HepG2 (cell line): ENCODE results near the gene ST3GAL2. TPM values are rescaled to one million over a fixed set of nuclear protein-coding genes. Genes with fewer than 3 reads are reported as not detected.

ENCODE experiments used
- ATAC-seq: fragments of 200-7000 bp; cut with Tn5 transposase; 3 replicates; pipeline ENCODE4 v1.9.1; 2020; ENCODE audit warnings: mild to moderate bottlenecking, moderate library complexity
- BruUV-seq: library from RNA; stranded (reverse); fragments of 400-500 nt; replicated peaks from 2 replicates; lab custom pipeline; 2021; lab: Mats Ljungman, UMichigan
- CTCF ChIA-PET: fragments of 300-600 bp; formaldehyde crosslinking; extraction: SDS; loops from one replicate; lab custom pipeline; 2021; ENCODE audit warnings: low total read pairs, inconsistent platforms, low intra/inter-chr PET ratio; lab: Yijun Ruan, JAX
- POLR2A ChIA-PET: fragments of 350-600 bp; sonication (Branson Sonifier 250); formaldehyde crosslinking; loops from one replicate; lab custom pipeline; 2020; ENCODE audit warnings: antibody characterized with exemption, inconsistent platforms; lab: Yijun Ruan, JAX
- DNase-seq: peaks from one replicate; pipeline ENCODE4 v3.0.0-alpha.2; 2015; ENCODE audit warnings: low spot score
- FAIRE-seq: peaks from 3 replicates; lab custom pipeline; 2011; peaks lifted over from hg19 to GRCh38; lab: Jason Lieb, UNC
- H2AFZ ChIP-seq: one replicate; pipeline ENCODE4 v1.6.1; 2011; ENCODE audit warnings: low read length, inconsistent platforms
- H3K27ac ChIP-seq: fragments of 300-600 bp; 3 replicates; pipeline ENCODE4 v1.8.0; 2011; ENCODE audit warnings: mixed run types, mild to moderate bottlenecking, mixed read lengths, low read length, inconsistent platforms; ENCODE audit not compliant: insufficient read depth; ENCODE audit errors: extremely low read length
- H3K27me3 ChIP-seq, 2 experiments: fragments of 200-600 bp in 1 of 2; 2 replicates in 1 of 2; 3 replicates in 1 of 2; pipeline versions ENCODE4 v1.6.0 to v1.8.0; 2011; ENCODE audit warnings: low read length in 2 of 2, mild to moderate bottlenecking in 2 of 2, moderate library complexity in 2 of 2, inconsistent platforms in 1 of 2; ENCODE audit not compliant: insufficient read depth in 2 of 2, control insufficient read depth in 1 of 2
- H3K36me3 ChIP-seq, 2 experiments: fragments of 200-600 bp in 1 of 2; replicated peaks in 1 of 2; 2 replicates in 1 of 2; 3 replicates in 1 of 2; pipeline versions ENCODE4 v1.5.1 to v1.8.0; 2011; ENCODE audit warnings: low read length in 2 of 2, inconsistent platforms in 1 of 2; ENCODE audit not compliant: insufficient read depth in 2 of 2, control insufficient read depth in 1 of 2
- H3K4me1 ChIP-seq: 2 replicates; pipeline ENCODE4 v1.5.1; 2012; ENCODE audit warnings: low read length, inconsistent platforms; ENCODE audit not compliant: insufficient read depth
- H3K4me2 ChIP-seq: 2 replicates; pipeline ENCODE4 v1.6.0; 2011; ENCODE audit warnings: low read depth, low read length, inconsistent platforms
- H3K4me3 ChIP-seq, 3 experiments: fragments of 200-600 bp in 1 of 3; sonication (generic), shearing (Covaris generic) in 1 of 3; replicated peaks in 1 of 3; 2 replicates each; pipeline ENCODE4 v1.5.1; 2011 to 2016; ENCODE audit warnings: low read length in 3 of 3, inconsistent platforms in 2 of 3, low read depth in 2 of 3, mild to moderate bottlenecking in 2 of 3, control low read depth in 1 of 3, mixed read lengths in 1 of 3; ENCODE audit not compliant: insufficient read depth in 1 of 3
- H3K79me2 ChIP-seq: one replicate; pipeline ENCODE4 v1.6.1; 2011; ENCODE audit warnings: low read length, inconsistent platforms; ENCODE audit not compliant: insufficient read depth
- H3K9ac ChIP-seq: 2 replicates; pipeline ENCODE4 v1.6.0; 2011; ENCODE audit warnings: mild to moderate bottlenecking, low read depth, low read length, inconsistent platforms; ENCODE audit not compliant: insufficient read depth
- H3K9me3 ChIP-seq: 2 replicates; pipeline ENCODE4 v1.5.1; 2012; ENCODE audit warnings: mild to moderate bottlenecking, low read length
- H4K20me1 ChIP-seq: 2 replicates; pipeline ENCODE4 v1.6.0; 2011; ENCODE audit warnings: inconsistent platforms, mild to moderate bottlenecking, low read length, moderate library complexity; ENCODE audit not compliant: insufficient read depth
- FOXA1 ChIP-seq, 2 experiments: fragments of 450-650 bp in 1 of 2; sonication (generic) in 1 of 2; formaldehyde crosslinking in 1 of 2; IDR thresholded peaks; 2 replicates each; pipeline versions ENCODE4 v1.4.0 to v1.6.1; 2016 to 2020; ENCODE audit warnings: missing genetic modification reagents in 1 of 2
- FOXA3 ChIP-seq: IDR thresholded peaks from 2 replicates; pipeline ENCODE4 v1.6.1; 2016; ENCODE audit warnings: missing genetic modification reagents, missing compliant biosample characterization
- MEIS2 ChIP-seq: sonication (generic); formaldehyde crosslinking; IDR thresholded peaks from 2 replicates; pipeline ENCODE4 v1.9.0; 2021; ENCODE audit warnings: mild to moderate bottlenecking, missing genetic modification reagents
- REPIN1 ChIP-seq: sonication (generic); formaldehyde crosslinking; IDR thresholded peaks from 2 replicates; pipeline ENCODE4 v1.8.0; 2022; ENCODE audit warnings: missing genetic modification reagents, low read depth, mild to moderate bottlenecking, borderline replicate concordance
- ZNF138 ChIP-seq: sonication (generic); formaldehyde crosslinking; IDR thresholded peaks from 2 replicates; pipeline ENCODE4 v1.5.0; 2020; ENCODE audit warnings: mild to moderate bottlenecking, low read depth, missing genetic modification reagents
- ZNF263 ChIP-seq: sonication (generic); formaldehyde crosslinking; IDR thresholded peaks from 2 replicates; pipeline ENCODE4 v1.4.0; 2020; ENCODE audit warnings: missing genetic modification reagents
- ZNF629 ChIP-seq: sonication (generic); formaldehyde crosslinking; conservative IDR thresholded peaks from 2 replicates; pipeline ENCODE4 v1.5.0; 2020; ENCODE audit warnings: missing genetic modification reagents
- ZNF850 ChIP-seq: sonication (generic); formaldehyde crosslinking; conservative IDR thresholded peaks from 2 replicates; pipeline ENCODE4 v1.9.0; 2021; ENCODE audit warnings: mild to moderate bottlenecking, missing genetic modification reagents
- WGBS: methylation state at CpG from one replicate; pipeline ENCODE4 v1.1.6; 2017; ENCODE audit warnings: low lambda C conversion rate; 5-methylcytosine and 5-hydroxymethylcytosine counted together
- in situ Hi-C: cut with HindIII; loops from 2 replicates; pipeline ENCODE4 v1.10.0; 2017; ENCODE audit warnings: low pct_unique_long_range_greater_than_20kb; ENCODE audit not compliant: extremely low pct_ligation_motif_present
- intact Hi-C: fragments of 100-400 bp; cut with micrococcal nuclease; formaldehyde crosslinking; loops from one replicate; pipeline ENCODE4 v1.10.0; 2022; ENCODE audit not compliant: unreplicated experiment
- polyA plus RNA-seq, 8 experiments: library from polyadenylated mRNA; depleted of rRNA in 3 of 8; stranded (reverse) in 7 of 8; unstranded in 1 of 8; fragments of >200 nt; fragmentation: Illumina TruSeq in 4 of 8; extraction: Trizol in 4 of 8; gene quantifications; 2 replicates each; pipeline versions ENCODE4 v1.2.1 to v1.2.3, GENCODE V29; 2011 to 2016; ENCODE audit warnings: low read depth in 4 of 8, missing spikeins in 1 of 8, mixed read lengths in 1 of 8; ENCODE audit not compliant: insufficient read depth in 1 of 8
- total RNA-seq, 5 experiments: library from RNA; depleted of rRNA; stranded (reverse); fragments of >200 nt; fragmentation: Illumina TruSeq; extraction: Trizol; gene quantifications; 2 replicates each; pipeline ENCODE4 v1.2.3, GENCODE V29; 2016; ENCODE audit warnings: low read depth in 1 of 5
- TF ChIP-seq, protein P1 (sequence below): sonication (generic); IDR thresholded peaks from 2 replicates; pipeline ENCODE4 v1.6.1; 2016; ENCODE audit warnings: low read depth, borderline replicate concordance
- TF ChIP-seq, protein P2 (sequence below): sonication (generic); formaldehyde crosslinking; IDR thresholded peaks from 2 replicates; pipeline ENCODE4 v1.5.0; 2020; ENCODE audit warnings: missing genetic modification reagents

Gene ST3GAL2
- total and polyA plus RNA-seq, 2 of the 13 experiments (the other 11 are each of a cell fraction or from before 2014, with no cell fraction given): 16.3 to 24.9 TPM

DNA sequence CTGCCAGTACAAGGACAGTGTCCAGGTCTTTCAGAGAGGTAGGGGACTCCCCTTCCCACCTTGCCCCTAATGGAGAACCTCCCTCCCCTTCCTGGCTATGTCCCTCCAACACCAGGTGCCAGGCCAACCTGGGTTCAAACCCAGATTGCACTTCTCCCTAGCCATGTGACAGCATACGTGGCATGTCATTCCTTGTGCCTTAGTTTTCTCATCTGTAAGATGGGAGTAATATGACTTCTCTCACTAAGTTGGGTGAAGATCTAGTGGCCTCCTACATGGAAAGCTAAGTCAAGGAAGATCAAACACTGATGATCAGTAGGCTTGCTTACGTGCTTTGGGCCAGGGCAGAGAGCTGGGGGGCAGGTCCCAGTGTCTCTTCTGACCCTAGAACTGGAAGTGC is 24.3 kb upstream of the ST3GAL2 start:
- Histone ChIP-seq H3K9me3 (no peaks in the 10 kb centered on the region), H3K9ac (no peak overlapping the region), H4K20me1 (no peaks in the 10 kb centered on the region), H3K27me3 (no peaks in the 10 kb centered on the region), H3K36me3 (peaks cover 3 to 5% of the 10 kb centered on the region in 2 experiments; a peak in 3 of 5 replicates), H2AFZ (no peak overlapping the region), H3K4me1 (peaks cover 8% of the 10 kb centered on the region; the same call in 1 of the 2 replicates), H3K4me2 (no peak overlapping the region), H3K79me2 (no peaks in the 10 kb centered on the region), H3K4me3 (no peak overlapping the region), H3K27ac (no peak overlapping the region)
- FAIRE-seq (no peak), ATAC-seq (no peak), DNase-seq (no peak)
- intact Hi-C loops (no loop called here), in situ Hi-C loops (loop anchor here (5.0 kb wide), 1 partner anchor 49 kb away; no protein-coding TSS in a partner anchor)
- ChIA-PET POLR2A (interaction anchor here (0.7 to 1.9 kb wide), 4 partner anchors 9 to 82 kb away, joined by 3 to 6 read pairs (median 4); partner anchors contain the start of gene FCSK), CTCF (no interaction called here)
- TF ChIP-seq ZNF850 (CRISPR knock-in tag) (no peak), ZNF629 (peak; percentile 61), ZNF263 (CRISPR knock-in tag) (no peak)
- WGBS: 100% methylated on average over 2 of the region's 2 CpGs
- BruUV-seq: no TSS peak

DNA sequence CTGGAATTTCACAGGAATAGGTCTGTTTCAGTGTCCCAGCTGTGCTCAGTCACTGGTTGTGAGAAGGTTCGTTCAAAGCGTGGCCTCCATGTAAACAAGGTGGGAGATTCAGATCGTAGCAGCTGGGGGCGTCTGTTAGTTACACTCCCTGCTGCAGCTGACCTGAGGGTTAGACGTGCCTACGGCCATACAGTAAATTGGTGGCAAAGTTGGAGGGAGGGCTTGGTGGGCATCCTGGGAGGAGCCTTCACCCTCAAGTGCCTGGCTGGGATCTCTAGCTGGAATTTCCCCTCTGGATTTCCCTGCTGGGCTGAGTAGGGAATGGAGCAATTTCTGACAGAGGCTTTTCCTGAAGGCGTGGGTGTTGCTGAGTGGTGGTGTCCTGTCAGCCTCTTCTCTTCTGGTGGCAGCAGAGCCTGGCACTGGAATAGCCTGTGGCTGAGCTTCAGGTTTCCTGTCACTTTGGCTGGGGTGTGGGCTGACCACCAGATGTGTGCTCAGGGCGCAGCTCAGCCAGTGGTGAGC is 21.9 kb upstream of the ST3GAL2 start:
- ChIA-PET POLR2A (interaction anchor here (1.2 kb wide), 1 partner anchor 79 kb away, joined by 7 read pairs; no protein-coding TSS in a partner anchor), CTCF (no interaction called here)
- Histone ChIP-seq H3K27ac (peak overlapping the region; percentile 25), H2AFZ (no peak overlapping the region), H3K9me3 (no peaks in the 10 kb centered on the region), H3K4me3 (no peak overlapping the region), H3K27me3 (no peaks in the 10 kb centered on the region), H3K4me1 (peaks cover 29% of the 10 kb centered on the region), H3K36me3 (peaks cover 2 to 5% of the 10 kb centered on the region in 2 experiments; a peak in 3 of 5 replicates), H3K9ac (no peak overlapping the region; the same call in 1 of the 2 replicates), H3K4me2 (no peak overlapping the region), H3K79me2 (no peaks in the 10 kb centered on the region), H4K20me1 (no peaks in the 10 kb centered on the region)
- FAIRE-seq (no peak), DNase-seq (no peak), ATAC-seq (peak; percentile 48)
- no TSS peak for BruUV-seq
- intact Hi-C loops: no loop called here
- WGBS: 57% methylated on average over 7 of the region's 8 CpGs
- no peak for TF ChIP-seq FOXA1 (IDR thresholded peaks at IDR 0.05)
- peak; percentile 48; the same call in 1 of the 2 replicates for TF ChIP-seq FOXA1 (CRISPR knock-in tag; IDR thresholded peaks at IDR 0.05)
- TF ChIP-seq, protein P1, sequence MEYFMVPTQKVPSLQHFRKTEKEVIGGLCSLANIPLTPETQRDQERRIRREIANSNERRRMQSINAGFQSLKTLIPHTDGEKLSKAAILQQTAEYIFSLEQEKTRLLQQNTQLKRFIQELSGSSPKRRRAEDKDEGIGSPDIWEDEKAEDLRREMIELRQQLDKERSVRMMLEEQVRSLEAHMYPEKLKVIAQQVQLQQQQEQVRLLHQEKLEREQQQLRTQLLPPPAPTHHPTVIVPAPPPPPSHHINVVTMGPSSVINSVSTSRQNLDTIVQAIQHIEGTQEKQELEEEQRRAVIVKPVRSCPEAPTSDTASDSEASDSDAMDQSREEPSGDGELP: peak; percentile 31; the same call in 1 of the 2 replicates
- TF ChIP-seq MEIS2: 0 out of 2 replicates have a peak, but pooled peaks have one; percentile 2
- TF ChIP-seq FOXA3 (CRISPR knock-in tag): peak; percentile 16; the same call in 1 of the 2 replicates
- no peak for TF ChIP-seq REPIN1
- TF ChIP-seq ZNF138 (CRISPR knock-in tag): 0 out of 2 replicates have a peak, but pooled peaks have one; percentile 48
- TF ChIP-seq, protein P2, sequence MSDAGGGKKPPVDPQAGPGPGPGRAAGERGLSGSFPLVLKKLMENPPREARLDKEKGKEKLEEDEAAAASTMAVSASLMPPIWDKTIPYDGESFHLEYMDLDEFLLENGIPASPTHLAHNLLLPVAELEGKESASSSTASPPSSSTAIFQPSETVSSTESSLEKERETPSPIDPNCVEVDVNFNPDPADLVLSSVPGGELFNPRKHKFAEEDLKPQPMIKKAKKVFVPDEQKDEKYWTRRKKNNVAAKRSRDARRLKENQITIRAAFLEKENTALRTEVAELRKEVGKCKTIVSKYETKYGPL (CRISPR knock-in tag): no peak
- in situ Hi-C loops: loop anchor here (5.0 kb wide), 1 partner anchor 52 kb away; no protein-coding TSS in a partner anchor
